Erythroblast (primary cell): Measurements from ENCODE around the gene IFI6.

ENCODE experiments used
- GATA1 ChIP-seq: IDR thresholded peaks from 2 replicates; pipeline ENCODE4 v1.6.1; 2011; ENCODE audit warnings: low read depth, mild to moderate bottlenecking, control low read depth, low read length, moderate library complexity
- POLR2A ChIP-seq: IDR thresholded peaks from 2 replicates; pipeline ENCODE4 v1.6.1; 2011; ENCODE audit warnings: mild to moderate bottlenecking, low read length

DNA sequence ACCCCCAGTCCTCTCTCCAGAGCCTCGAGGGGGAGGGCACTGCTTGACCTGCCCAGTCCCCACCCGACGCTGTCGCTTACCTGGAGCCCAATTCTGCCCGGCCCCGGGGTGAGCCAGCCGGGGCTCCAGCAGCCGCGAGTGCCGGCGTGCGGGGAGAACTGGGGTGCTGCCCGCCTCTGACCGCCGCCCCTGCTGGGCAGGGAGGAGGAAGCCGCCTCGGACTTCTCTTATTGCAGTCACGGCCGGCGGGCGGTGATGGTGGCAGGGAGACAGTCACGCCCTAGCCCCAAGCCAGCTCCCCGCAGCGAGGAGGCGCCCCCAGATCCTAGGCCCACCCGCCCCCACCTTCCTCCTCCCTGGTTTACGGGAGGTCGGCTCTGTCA is 37.0 kb downstream of the IFI6 start, which contains the start of gene FGR:
- TF ChIP-seq POLR2A = no peak
- TF ChIP-seq GATA1 = no peak
